ENCODE data around the gene SEMA6B. TPM values are rescaled to one million over a fixed set of nuclear protein-coding genes. Genes with fewer than 3 reads are reported as not detected.

Gene SEMA6B
- total RNA-seq, 2 experiments from 2014 or later = 0.17 TPM; not detected in 1

DNA sequence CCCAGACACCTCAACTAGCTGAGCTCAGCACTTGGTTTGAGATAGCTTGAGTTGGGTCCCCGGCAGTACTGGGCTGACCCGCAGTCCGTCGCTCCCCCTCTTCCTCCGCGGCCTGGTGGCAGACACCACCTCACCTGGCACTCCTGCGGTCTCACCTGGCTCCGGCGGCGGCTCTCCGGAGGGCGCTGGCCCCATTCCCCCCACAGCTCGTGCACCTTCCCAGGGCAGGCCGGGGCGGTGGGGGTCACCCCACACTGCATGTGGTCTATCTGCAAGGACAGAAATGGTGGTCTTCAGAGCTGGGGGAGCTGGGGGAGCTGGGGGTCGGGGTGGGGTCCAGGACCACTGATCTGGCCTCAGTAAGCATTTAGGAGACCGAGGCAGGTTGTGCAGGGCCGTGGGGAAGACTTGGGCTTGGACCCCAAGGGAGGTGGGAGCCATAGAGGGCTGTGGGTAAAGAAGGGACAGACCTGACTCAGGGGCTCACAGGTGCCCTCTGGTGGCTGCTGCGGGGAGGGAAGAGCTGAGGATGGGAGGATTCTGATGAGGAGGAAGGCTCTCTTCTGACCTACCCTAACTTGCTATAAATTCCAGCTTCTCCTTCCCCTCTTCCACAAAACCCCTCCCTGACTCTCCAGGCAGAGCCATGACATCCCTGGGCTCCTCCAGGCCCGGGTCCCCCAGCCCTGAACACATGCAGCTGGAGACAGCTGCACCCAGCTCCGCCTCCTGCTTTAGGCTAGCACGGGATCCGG, 34.5 kb downstream of the SEMA6B start:
- no peak overlapping the region for H3K4me3 Mint-ChIP-seq
- H3K27me3 Mint-ChIP-seq (ENCODE audit: low read depth) = no peaks in the 10 kb centered on the region
- H3K27ac Mint-ChIP-seq = no peak overlapping the region
- CTCF ChIA-PET = interaction anchor here (0.6 to 2.6 kb wide), 27 partner anchors 9 to 463 kb away, joined by 3 to 17 read pairs (median 4); partner anchors contain the start of genes LRG1, PLIN5 and TMIGD2
- no peaks in the 10 kb centered on the region for H3K4me1 Mint-ChIP-seq (ENCODE audit: low read depth)
- no peaks in the 10 kb centered on the region for H3K9me3 Mint-ChIP-seq
- intact Hi-C loops (cut with micrococcal nuclease) = loop anchor here (1.0 kb wide), 2 partner anchors 53 to 258 kb away; partner anchors contain the start of gene HDGFL2
- peak; percentile 84 for DNase-seq
- H3K36me3 Mint-ChIP-seq (ENCODE audit: low read depth) = no peaks in the 10 kb centered on the region

DNA sequence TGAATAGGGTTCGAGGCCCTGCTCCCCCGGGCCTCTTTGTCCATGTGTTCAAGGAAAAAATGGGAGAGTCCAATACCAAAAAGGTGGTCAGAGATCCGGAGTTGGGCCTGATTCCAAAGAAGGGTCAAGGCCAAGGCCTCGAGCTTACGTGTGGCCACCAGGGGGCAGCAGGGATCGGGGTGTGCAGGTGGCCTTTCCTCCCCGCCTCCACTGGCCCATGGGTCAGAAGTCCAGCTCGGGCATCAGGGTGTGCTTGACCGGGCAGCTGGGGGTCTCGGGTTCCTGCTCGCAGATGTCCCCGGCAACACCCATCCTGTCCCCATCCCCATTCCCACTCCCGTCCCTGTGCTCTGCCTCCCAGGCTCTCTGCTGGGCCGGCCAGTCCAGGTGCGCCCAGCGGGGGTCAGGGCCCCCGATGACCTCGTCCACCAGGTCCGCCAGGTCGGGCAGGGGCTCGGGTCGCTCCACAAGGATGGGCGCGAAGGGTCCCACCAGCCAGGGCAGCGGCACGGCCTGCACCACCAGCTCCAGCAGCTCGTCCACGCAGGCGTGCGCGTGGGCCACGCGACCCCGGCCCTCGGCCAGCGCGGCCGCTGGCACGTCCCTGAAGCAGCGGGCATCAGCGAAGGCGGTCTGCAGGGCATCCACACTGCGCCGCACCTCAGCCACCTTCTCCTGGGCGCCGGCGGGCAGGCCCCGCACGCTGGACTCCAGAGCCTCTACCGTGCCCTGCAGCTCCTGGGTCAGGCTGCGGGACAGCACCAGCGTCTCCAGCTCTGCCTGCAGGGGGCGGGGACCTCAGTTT, 36.0 kb downstream of the SEMA6B start:
- CTCF ChIA-PET = interaction anchor here (0.6 to 2.6 kb wide), 8 partner anchors 10 to 202 kb away, joined by 3 to 17 read pairs (median 7); partner anchors contain the start of gene PLIN5
- Mint-ChIP-seq H3K4me1 (ENCODE audit: low read depth) (no peaks in the 10 kb centered on the region), H3K36me3 (ENCODE audit: low read depth) (no peaks in the 10 kb centered on the region), H3K9me3 (no peaks in the 10 kb centered on the region), H3K27me3 (ENCODE audit: low read depth) (peaks cover 5% of the 10 kb centered on the region), H3K4me3 (no peak overlapping the region), H3K27ac (no peak overlapping the region)
- intact Hi-C loops (cut with micrococcal nuclease) = no loop called here
- peak; percentile 42 for DNase-seq

DNA sequence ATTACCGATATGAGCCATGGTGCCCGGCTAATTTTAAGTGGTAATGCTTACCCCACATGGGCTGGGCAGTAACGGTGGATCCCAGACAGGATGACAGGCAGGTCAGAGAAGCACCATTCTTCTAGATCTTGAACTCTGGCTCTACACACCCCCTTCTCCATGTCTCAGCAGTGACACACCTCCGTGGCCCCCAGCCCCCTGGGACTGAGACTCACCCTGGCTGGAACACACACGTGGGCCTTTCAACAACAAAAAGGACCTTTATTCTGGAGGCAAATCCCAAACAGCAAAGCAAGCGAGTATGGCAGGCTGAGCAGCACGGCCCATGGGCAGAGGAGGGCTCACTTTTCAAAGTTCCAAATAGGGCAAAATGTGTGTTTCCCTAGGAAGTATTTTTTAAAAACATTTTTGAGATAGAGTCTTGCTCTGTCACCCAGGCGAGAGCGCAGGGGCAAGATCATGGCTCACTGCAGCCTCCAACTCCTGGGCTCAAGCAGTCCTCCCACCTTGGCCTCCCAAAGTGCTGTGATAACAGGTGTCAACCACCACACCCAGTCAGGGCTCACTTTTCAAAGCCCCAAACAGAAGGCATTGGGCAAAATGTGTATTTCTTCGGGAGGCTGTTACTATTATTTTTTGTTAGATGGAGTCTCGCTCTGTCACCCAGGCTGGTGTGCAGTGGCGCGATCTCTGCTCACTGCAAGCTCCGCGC, 37.0 kb downstream of the SEMA6B start:
- CTCF ChIA-PET = interaction anchor here (0.6 to 1.9 kb wide), 6 partner anchors 11 to 111 kb away, joined by 3 to 8 read pairs (median 5); no protein-coding TSS in a partner anchor
- Mint-ChIP-seq H3K4me3 (no peak overlapping the region), H3K27ac (no peak overlapping the region), H3K36me3 (ENCODE audit: low read depth) (no peaks in the 10 kb centered on the region), H3K4me1 (ENCODE audit: low read depth) (no peaks in the 10 kb centered on the region), H3K9me3 (no peaks in the 10 kb centered on the region), H3K27me3 (ENCODE audit: low read depth) (peaks cover 5% of the 10 kb centered on the region)
- intact Hi-C loops (cut with micrococcal nuclease) = no loop called here
- no peak for DNase-seq

DNA sequence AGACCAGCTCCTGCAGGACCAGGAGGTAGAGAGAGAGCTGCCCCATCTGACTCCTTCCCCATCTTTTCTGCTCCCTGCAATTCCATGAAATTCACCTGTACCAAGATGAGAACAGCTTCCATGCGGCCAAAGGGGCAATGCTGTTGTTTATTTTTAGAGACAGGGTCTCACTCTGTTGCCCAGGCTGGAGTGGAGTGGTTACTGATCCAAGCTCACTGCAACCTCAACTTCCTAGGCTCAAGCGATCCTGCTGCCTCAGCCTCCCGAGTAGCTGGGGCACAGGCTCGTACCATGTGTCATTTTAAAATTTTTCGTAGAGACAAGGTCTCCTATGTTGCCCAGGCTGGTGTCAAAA, 37.6 kb downstream of the SEMA6B start:
- no peaks in the 10 kb centered on the region for H3K9me3 Mint-ChIP-seq
- no peak overlapping the region for H3K27ac Mint-ChIP-seq
- no peak overlapping the region for H3K4me3 Mint-ChIP-seq
- no peaks in the 10 kb centered on the region for H3K36me3 Mint-ChIP-seq (ENCODE audit: low read depth)
- no peaks in the 10 kb centered on the region for H3K4me1 Mint-ChIP-seq (ENCODE audit: low read depth)
- CTCF ChIA-PET = interaction anchor here (0.6 kb wide), 2 partner anchors 9 to 14 kb away, joined by 3 to 6 read pairs; no protein-coding TSS in a partner anchor
- no peak for DNase-seq
- peaks cover 5% of the 10 kb centered on the region for H3K27me3 Mint-ChIP-seq (ENCODE audit: low read depth)
- intact Hi-C loops (cut with micrococcal nuclease) = no loop called here

DNA sequence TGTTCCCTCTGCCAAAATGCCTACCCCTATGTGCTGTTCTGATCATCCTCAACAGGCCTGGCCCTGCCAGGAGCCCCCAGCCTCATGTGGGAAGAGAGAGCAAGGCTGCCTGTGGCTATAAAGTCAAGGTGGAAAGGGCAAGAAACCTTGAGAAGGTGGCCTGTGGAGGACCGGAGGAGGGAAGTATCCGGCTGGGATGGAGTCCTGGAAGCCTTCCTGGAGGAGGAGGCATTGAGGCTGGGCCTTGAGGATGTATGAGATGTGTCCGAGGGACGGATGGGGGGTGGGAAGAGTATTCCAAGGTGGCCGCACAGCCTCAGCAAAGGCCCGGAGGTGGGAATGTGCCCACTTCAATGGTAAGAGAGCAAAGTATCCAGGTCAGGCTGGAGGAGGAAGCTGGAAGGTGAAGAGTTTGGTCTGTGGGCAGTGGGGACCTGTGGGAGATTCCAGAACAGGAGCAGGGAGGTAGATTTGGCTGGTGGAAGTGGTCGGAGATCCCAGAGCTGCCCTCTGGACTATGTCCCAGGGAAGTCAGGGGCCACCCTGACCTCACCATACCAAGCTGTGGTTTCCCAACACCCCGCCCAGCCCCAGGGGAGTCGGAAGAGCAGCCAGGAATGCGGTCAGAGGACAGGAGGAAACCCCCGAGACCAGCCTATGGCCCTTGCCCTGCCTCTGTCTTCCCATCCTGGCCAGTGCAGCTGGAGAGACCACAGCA, 38.2 kb downstream of the SEMA6B start:
- Mint-ChIP-seq H3K36me3 (ENCODE audit: low read depth) (no peaks in the 10 kb centered on the region), H3K9me3 (no peaks in the 10 kb centered on the region), H3K27me3 (ENCODE audit: low read depth) (peaks cover 5% of the 10 kb centered on the region), H3K27ac (no peak overlapping the region), H3K4me3 (no peak overlapping the region), H3K4me1 (ENCODE audit: low read depth) (no peaks in the 10 kb centered on the region)
- intact Hi-C loops (cut with micrococcal nuclease) = no loop called here
- no peak for DNase-seq
- CTCF ChIA-PET = interaction anchor here (0.6 kb wide), 3 partner anchors 10 to 72 kb away, joined by 3 to 6 read pairs (median 3); no protein-coding TSS in a partner anchor

DNA sequence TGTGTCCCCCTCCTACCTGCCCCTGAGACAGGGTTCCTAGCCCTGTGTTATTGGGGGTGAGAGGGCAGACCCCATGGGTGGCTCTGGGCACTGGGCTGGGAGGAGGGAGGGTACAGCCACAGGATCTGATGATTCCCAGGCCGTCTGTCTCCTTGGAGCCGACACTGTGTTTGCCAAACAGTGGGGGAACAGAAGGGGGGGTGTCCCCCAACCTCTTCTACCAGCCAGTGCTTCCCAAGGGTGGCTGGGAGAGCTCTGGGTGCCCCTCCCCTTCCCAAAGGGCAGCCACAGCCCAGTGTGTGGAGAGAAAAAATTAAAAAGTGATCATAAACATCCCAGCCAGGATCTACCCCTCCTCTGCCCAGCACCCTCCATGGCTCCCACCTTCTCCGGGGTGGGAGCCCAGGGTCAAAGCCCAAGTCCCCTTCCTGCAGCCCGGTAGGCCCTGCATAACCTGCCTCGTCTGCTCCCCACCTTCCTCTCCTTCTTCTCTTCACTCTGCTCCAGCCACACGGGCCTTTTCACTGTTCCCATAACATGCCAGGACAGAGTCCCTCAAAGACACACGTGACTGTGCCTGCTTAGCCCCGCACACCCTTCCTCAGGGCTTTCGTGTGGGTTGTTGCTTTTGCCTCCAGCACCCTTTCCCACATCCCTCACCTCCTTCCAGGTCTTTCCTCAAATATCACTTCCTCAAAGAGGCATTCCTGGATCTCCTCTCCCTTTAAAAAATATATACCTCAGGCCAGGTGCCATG, 39.8 kb downstream of the SEMA6B start:
- CTCF ChIA-PET = interaction anchor here (1.0 kb wide), 1 partner anchor 380 kb away, joined by 3 read pairs; no protein-coding TSS in a partner anchor
- Mint-ChIP-seq H3K4me3 (no peak overlapping the region), H3K27me3 (ENCODE audit: low read depth) (peaks cover 5% of the 10 kb centered on the region), H3K27ac (no peak overlapping the region), H3K36me3 (ENCODE audit: low read depth) (no peaks in the 10 kb centered on the region), H3K4me1 (ENCODE audit: low read depth) (no peaks in the 10 kb centered on the region), H3K9me3 (no peaks in the 10 kb centered on the region)
- DNase-seq = no peak
- intact Hi-C loops (cut with micrococcal nuclease) = no loop called here

DNA sequence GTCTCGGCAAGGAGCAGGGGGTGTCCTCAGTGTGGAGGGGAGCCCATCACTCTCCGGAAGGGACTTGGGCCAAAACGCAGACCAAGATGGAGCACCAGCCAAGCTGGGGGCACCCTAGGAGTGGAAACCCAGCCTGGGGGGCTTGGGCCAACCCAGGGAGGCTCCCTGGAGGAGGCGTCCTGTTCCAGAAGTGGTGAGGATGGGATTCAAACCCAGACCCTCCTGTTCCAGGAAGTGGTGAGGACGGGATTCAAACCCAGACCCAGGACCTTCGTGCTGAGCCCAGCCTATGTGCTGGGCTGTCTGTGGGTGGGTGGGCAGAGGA, 40.4 kb downstream of the SEMA6B start:
- intact Hi-C loops (cut with micrococcal nuclease) = no loop called here
- Mint-ChIP-seq H3K4me3 (no peak overlapping the region), H3K9me3 (no peaks in the 10 kb centered on the region), H3K4me1 (ENCODE audit: low read depth) (no peaks in the 10 kb centered on the region), H3K27ac (no peak overlapping the region), H3K27me3 (ENCODE audit: low read depth) (peaks cover 5% of the 10 kb centered on the region), H3K36me3 (ENCODE audit: low read depth) (no peaks in the 10 kb centered on the region)
- CTCF ChIA-PET = no interaction called here
- no peak for DNase-seq

DNA sequence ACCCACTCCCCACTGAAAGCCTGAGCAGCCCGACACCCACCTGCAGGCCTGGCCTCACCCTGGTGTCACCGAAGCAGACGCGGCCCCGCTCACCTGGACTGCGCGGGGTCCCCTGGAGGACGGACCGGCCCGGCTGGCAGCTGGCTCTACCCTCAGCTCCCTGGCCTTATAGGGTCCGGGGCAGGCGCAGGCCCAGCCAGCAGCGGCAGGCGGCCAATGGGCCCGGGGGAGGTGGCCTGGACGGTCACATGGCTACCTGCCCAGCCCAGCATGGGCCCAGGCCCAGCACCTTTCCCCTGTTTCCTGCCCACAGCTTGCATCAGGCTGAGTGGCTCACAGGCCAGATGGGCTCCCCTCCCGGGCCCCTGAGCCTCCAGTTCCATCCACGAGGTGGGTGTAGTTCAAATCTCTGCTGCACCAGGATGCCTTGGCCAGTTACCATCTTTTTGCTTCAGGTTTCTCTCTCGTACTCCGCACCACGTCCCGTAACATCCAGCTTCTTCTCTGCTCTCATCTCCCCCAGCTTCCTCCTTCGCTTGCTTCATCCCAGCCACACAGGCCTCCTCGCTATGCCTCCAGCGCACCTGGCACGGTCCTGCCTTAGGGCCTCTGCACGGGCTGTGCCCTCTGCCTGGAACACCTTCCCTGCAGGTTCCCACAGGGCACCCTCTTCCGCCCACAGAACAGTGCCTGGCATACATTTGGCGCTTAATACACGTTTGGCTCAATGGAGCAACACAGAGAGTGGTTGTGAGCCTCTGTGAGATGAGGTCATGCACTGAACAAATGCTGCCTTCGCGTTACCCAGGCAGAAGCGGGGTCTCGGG, 40.9 kb downstream of the SEMA6B start, which contains the start of gene PLIN4:
PLIN4 (minus strand) TSS at position 142 of the 827 bp plus-strand sequence. CDS start 214 bp downstream, outside the sequence.
- Mint-ChIP-seq H3K27ac (no peak within 1 kb of the TSS), H3K4me3 (no peak within 1 kb of the TSS), H3K36me3 (ENCODE audit: low read depth) (no peaks in the 10 kb centered on the region), H3K4me1 (ENCODE audit: low read depth) (no peaks in the 10 kb centered on the region), H3K9me3 (no peaks in the 10 kb centered on the region), H3K27me3 (ENCODE audit: low read depth) (peaks cover 5% of the 10 kb centered on the region)
- CTCF ChIA-PET = no interaction called here
- intact Hi-C loops (cut with micrococcal nuclease) = no loop called here
- DNase-seq = no peak

DNA sequence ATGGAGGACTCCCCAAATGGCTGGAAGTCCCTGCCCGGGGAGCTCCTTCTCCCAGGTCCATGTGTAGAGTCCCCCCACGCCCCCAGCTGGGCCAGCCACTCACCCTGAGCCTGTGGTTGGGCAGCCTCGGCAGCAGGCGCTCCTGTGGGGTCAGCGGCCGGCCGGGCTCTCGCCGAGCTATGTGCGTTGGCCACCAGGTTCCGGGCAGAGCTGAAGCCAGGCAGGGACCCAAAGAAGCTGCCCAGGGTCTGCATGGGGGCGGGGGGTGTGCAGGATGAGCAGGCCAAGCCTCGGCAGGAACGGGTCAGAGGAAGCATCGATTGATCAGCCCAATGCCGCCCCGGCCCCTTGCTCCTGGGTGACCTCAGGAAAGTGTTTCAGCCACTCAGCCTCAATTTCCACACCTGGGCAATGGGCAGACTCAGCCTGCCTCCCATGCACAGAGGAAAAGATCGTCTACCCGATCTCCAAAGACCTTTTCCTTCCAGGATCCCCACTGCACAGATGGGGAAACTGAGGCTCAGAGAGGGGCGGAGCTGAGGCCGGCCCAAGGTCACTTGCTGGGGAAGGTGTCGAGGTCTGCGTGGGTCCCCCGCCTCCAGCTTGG, 41.9 kb downstream of the SEMA6B start:
- H3K27me3 Mint-ChIP-seq (ENCODE audit: low read depth) = peaks cover 5% of the 10 kb centered on the region
- DNase-seq = no peak
- H3K36me3 Mint-ChIP-seq (ENCODE audit: low read depth) = no peaks in the 10 kb centered on the region
- H3K9me3 Mint-ChIP-seq = no peaks in the 10 kb centered on the region
- intact Hi-C loops (cut with micrococcal nuclease) = no loop called here
- no peak overlapping the region for H3K27ac Mint-ChIP-seq
- no peaks in the 10 kb centered on the region for H3K4me1 Mint-ChIP-seq (ENCODE audit: low read depth)
- CTCF ChIA-PET = no interaction called here
- H3K4me3 Mint-ChIP-seq = no peak overlapping the region

DNA sequence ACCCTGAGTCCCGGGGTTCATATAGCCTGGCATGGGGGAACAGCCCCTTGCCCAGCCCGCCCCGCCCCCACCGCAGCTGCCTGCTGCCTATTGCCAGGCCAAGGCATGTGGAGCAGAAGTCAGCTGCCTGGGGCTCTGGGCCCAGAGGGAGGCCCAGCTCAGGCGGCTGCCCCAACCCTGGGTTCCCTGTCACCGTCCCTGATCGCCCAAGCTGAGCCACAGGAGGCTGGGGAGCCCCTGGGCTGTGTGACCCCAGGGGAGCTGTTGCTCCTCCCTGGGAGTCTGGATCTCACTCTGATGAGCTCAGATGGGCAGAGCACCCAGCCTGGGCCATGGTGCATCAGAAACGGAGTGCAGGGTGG, 42.6 kb downstream of the SEMA6B start:
- Mint-ChIP-seq H3K9me3 (no peaks in the 10 kb centered on the region), H3K27ac (no peak overlapping the region), H3K4me3 (no peak overlapping the region), H3K27me3 (ENCODE audit: low read depth) (peaks cover 5% of the 10 kb centered on the region), H3K4me1 (ENCODE audit: low read depth) (no peaks in the 10 kb centered on the region), H3K36me3 (ENCODE audit: low read depth) (no peaks in the 10 kb centered on the region)
- intact Hi-C loops (cut with micrococcal nuclease) = no loop called here
- no peak for DNase-seq
- CTCF ChIA-PET = no interaction called here

All from activated naive CD4-positive, alpha-beta T cell treated with anti-CD3 and anti-CD28 coated beads for 36 hours (primary cell).